ENCODE measurements around the gene OR7A17.

The OR7A17 gene

DNA sequence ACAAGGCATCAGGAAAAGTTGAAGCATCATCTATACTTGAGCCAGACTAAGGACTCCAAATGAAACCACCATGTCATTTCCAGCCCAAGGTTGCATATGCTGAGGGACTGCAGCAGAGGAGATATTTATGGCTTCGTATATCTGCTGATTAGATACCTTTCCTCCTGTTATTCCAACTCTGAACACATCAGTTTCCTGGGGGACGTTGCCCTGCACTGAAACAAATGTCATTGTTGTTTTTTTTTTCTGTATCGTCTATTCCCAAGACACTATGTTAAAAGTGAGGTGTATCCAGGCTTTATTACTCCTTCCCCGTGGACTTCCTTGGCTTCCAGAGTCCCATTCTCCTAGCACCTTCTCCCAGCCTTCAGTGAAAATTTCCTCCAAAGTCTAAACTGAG, at the start of gene OR7A17:
TSS of gene OR7A17 (minus strand) at position 101 of the 400 bp plus-strand sequence. CDS start 4,777 bp downstream, outside the sequence.
- no peak for DNase-seq (ENCODE audit: low spot score)

DNA sequence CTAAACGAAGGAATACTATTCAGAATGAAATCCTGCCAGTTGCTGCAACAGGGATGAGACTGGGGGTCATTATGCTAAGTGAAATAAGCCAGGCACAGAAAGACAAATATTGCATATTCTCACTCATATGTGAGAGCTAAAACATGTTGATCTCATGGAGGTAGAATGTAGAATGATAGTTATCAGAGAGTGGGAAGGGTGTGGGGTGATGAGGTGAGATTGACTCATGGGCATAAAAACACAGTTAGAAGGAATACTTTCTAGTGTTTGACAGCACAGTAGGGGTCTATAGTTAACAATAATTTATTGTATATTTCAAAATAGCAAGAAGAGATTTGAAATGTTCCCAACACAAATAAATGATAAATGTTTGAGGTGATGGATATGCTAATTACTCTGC, 47.6 kb upstream of the OR7A17 start:
- DNase-seq (ENCODE audit: low spot score), result no peak

DNA sequence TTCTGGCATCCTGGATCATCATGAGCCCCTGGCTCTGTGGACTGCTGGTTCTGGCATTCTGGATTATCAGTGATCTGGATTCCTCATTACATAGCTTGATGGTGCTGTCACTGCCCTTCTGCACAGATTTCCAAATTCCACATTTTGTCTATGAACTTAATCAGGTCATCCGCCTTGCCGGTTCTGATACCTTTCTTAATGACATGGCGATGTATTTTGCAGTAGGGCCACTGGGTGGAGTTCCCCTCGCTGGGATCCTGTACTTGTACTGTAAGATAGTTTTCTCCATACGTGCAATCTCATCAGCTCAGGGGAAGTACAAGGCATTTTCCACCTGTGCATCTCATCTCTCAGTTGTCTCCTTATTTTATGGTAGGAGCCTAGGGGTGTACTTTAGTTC, 30.9 kb upstream of the OR7A17 start:
- no peak for DNase-seq (ENCODE audit: low spot score)

DNA sequence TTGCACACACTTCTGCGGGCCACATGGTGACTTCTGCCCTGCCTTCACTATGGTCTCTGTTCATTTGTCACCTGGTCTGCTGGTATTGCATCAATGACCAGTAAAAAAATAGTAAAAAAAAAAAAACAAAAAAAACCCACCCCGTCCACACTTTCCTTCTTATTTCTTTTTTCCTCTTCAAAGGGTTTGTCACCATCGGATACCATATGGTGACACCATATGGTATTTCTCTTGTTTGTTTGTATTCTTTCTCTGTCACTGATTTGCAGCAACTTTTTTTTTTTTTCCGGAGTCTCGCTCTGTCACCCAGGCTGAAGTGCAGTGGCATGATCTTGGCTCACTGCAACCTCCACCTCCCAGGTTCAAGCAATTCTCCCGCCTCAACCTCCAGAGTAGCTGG, 29.2 kb upstream of the OR7A17 start:
- DNase-seq (ENCODE audit: low spot score), result no peak

DNA sequence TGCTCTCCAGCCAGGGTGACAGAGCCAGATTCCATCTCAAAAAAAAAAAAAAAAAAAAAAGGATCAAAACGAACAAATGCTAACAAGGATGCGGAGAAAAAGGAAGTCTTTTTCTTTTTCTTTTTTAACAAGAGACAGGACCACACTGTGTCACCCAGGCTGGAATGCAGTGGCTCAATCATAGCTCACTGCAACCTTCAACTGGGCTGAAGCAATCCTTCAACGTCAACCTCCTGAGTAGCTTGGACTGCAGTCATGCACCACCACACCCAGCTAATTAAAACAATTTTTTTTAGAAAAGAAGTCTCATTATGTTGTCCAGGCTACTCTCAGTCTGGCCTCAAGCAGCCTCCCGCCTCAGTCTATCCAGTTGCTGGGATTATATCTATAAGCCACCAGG, 20.8 kb upstream of the OR7A17 start:
- DNase-seq (ENCODE audit: low spot score), result no peak

DNA sequence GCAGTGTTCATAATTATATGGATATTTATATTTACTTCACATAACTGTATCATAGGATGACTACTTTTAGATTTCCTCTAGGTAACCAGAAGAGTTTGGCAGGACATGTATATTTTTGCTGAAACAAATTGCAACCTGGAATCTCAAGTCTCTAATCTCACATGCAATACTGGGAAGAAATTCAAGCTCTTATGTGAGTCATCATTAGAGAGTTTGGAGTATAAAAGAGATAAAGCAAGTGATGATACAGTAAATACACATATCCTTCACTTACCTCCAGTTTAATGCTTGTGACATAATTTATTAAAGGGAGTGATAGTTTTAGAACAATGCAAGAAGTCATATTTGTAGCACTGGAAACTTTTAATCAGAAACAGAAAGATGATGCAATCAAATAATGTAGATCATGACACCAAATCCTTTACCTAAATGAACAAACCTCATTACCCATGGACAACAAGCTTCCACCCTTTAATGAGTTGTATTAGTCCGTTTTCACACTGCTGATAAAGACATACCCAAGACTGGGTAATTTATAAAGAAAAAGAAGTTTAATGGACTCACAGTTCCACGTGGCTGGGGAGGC, 15.8 kb upstream of the OR7A17 start:
- DNase-seq (ENCODE audit: low spot score), result no peak

DNA sequence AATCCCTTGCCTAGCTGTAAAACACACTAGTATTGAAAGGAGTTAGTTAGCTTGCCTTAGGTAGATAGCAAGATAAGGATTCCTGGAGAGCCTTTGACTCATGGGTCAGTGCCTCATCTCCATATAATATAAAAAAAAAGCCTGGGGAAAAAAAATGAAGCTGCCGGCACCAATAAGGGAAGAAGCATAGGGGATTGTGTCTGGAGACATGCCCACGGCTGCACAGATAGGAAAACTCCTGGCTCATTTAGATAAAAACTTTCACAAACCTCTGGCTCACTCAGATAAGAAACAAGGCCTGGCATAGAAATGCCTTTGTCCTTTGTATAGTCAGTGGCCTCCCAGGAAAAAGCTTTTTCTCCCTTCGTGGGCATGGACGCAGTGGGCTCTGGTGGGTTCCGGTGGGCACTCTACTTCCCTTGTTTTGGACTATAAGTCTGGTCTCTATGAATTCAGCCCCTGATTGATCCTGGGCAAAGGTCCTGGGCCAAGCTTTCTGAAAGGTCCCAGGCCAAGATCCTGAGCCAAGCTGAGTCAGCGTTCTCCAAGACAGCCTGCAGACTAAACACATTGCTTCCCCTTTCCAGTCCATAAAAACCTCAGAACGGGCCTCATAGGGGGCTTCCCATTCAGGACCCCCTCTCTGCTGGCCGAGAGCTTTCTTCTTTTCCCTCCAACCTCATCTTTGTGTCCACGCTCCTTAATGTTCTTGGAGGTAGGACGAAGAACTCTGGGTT, 4.9 kb upstream of the OR7A17 start:
- DNase-seq (ENCODE audit: low spot score), result no peak

DNA sequence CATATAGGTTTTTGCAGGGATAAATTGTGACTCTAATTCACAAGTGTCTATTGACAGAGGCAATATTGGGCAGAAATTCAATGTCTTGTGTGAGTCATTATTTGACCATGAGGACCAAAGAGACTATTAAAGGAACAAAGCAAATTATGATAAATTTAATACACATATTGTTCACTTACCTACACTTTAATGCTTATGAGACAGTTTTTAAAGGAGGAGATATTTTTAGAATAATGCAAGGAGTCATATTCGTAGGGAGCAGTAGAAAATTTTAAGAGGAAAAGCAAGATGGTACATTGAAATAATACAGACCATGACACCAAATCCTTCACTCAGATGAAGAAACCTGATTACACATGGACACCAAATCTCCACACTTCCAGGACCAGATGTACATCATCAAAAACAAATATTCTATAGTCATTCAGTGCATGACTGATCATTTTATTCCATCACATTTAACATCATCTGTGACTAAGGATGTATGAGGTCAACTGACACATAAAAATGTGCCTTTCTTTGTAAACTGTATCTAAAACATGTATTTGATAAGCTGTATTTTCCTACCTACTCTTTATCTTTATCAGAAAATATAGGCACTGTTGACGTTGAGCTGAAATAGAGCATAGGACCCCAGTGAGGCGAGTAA, 4.2 kb upstream of the OR7A17 start:
- no peak for DNase-seq (ENCODE audit: low spot score)

DNA sequence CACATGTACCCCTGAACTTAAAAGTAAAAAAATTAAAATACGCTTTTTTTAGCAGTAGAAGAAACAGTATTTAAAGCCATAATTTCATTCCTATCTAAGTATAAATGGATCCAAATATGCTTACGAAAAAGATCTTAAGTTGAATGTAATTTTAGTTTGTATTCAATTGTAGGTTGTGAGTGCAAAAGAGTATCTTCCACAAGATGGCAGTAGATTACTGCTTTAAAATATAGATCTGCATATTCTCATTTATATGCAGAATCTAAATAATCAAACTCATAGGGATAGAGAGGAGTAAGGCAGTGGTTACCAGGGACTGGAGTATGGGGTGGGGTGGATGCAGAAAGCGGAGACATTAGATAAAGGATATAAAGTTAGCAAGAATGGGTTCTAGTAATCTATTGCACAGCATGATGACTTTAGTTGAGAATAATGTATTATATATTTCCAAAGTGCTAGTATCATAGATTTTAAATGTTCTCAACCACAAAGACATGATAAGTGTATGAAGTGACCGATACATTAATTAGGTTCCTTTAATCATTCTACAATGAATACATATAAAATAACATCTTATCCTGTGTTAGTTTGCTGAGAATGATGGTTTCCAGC, 14.2 kb downstream of the OR7A17 start:
- DNase-seq (ENCODE audit: low spot score), result no peak

DNA sequence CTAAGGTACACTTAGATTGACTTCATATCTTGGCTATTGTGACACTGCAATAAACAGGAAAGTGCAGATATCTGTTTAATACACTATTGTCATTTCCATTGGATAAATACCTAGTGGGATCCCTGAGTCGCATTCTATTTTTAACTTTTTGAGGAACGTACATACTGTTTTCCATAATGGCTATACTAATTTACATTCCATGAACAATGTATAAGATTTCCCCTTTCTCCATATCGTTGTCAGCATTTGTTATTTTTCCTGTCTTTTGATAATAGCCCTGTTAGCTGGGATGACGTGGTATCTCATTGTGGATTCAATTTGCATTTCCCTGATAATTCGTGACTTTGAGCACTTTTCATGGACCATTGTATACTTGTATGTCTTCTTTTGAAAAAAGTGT, 17.4 kb downstream of the OR7A17 start:
- DNase-seq (ENCODE audit: low spot score), result no peak

DNA sequence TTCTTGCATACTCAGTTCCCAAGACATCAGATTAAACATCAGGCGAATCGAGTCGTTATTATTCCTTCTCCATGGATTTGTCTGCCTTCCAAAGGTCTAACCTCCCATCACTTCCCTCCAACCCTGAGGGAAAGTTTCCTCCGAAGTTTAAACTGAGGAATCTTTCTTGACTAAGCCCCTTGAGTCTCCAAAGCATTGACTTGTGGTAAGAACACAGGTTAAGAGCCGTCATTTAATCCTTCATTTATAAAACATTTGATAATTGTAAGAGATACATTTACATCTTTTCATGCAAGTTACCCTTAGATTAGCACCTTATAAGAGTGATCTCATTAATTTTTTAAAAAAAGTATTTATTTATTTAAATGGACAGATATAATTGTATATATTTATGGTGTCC, 37.1 kb downstream of the OR7A17 start, which contains the start of gene OR7A10:
TSS of gene OR7A10 (minus strand) at position 101 of the 400 bp plus-strand sequence. CDS start 7,045 bp downstream, outside the sequence.
- no peak for DNase-seq (ENCODE audit: low spot score)

DNA sequence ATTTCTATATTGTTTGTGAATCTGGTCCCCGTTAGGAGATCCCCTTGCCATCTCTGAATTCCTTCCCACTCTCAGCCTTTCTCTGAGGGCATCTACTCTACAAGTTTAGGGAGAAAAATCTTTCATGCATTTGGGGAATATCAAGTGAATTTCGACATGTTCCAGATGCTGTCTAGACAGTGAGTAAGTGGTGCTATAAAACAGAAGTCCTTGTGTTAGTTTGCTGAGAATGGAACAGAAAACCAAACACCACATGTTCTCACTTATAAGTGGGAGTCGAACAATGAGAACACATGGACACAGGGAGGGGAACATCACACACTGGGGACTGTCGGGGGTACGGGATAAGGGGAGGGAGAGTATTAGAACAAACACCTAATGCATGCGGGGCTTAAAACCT, 42.4 kb downstream of the OR7A17 start:
- DNase-seq (ENCODE audit: low spot score), result no peak

DNA sequence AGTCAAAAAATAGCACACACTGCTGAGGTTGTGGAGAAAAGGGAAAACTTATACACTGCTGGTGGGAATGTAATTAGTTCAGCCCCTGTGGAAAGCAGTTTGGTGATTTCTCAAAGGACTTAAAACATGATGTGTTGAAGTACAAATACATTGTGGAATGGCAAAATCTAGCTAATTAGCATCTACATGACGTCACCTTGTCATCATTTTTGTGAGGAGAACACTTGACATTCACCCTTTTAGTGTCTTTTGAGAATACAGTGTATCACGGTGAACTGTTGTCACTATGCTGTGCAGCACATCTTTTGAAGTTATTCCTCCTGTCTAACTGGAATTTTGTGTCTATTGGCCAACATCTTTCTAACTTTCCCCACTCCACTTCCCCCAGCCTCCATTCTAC, 42.8 kb downstream of the OR7A17 start:
- no peak for DNase-seq (ENCODE audit: low spot score)

DNA sequence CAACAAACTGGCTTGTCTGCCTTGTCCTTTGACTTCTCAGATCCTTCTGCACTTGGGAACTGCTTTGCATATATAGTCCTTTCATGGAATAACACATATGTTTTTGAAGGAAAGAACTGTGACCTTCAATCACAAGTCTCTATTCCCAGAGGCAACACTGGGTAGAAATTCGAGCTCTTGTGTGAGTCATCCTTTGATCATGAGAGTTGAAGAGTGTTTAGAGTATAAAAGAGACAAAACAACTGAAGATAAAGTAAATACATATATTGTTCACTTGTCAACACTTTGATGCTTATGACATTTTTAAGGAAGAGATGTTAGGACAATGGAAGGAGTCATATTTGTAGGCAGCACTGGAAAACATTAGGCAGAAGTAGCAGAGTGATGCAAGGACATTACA, 45.7 kb downstream of the OR7A17 start:
- no peak for DNase-seq (ENCODE audit: low spot score)

DNA sequence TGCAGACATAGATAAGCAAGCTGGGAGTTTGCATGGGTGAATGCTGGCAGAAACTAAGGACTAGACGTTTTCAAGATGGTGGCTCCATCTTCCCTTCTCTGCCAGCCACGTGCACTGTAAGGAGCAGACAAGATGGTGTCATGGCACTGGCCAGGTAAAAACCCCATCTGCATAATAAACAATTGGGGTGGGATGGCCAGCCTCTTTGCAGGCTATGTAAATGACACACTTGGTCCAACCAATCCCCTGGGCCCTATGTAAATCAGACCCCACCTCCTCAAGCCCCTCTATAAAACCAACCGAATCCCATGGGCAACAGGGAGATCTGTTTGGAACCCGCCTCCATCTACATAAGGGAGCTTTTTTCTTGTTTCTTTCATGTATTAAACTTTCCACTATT, 48.5 kb downstream of the OR7A17 start:
- DNase-seq (ENCODE audit: low spot score), result no peak

DNA sequence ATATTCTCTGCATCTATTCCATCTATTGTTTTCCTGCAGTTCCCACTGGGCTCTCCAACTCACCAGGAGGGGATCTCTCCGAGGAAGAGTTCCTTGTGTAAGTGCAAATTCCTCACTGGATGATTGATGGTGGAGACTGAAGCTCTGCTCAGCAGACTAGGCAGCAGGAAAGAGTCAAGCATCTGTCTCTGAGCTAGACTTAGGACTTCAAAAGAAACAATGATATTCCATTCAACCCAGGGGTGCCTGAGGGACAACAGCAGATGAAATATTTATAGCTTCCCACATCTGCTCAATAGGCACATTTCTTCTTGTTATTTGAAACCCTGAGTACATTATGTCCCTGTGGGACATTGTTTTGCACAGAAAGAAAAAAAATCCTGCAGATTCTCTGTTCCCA, 50.9 kb downstream of the OR7A17 start, which contains the start of the genes OR7A5 and OR7C1:
TSS of gene OR7A5 (minus strand) at position 175 of the 400 bp plus-strand sequence. CDS start 6,944 bp downstream, outside the sequence.
TSS of gene OR7C1 (minus strand) at position 175 of the 400 bp plus-strand sequence. CDS start 35,049 bp downstream, outside the sequence.
- DNase-seq (ENCODE audit: low spot score), result no peak

DNA sequence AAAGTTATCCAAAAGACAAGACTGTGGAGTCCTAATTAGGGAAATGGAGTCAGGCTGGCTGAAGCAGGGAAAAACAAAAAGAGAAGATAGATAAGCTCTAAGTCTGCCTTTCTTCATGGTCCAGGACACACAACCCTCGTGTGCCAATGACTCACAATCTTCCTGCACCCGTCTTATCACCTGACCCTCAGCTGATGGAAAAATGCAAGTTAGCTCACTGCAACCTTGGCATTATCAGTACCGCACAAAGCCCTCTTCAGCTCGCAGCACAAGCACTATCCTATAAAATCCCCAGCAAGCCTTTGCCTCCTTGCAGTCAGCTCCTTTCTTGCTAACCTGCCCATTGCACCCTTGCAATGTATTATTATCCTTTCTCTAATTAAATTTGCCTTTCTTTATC, 55.2 kb downstream of the OR7A17 start:
- DNase-seq (ENCODE audit: low spot score), result no peak
